Tibial artery (tissue), 4 donors: ENCODE measurements around the gene CENPQ.

ENCODE experiments used
- DNase-seq, 2 donors: peaks; one replicate each; pipeline ENCODE4 v3.0.0-alpha.2; 2019
- H3K27ac ChIP-seq, 2 donors: fragments of 200-600 bp; sonication (generic) in 1 of 2; 1 replicate in 1 of 2; 2 replicates in 1 of 2; pipeline ENCODE4 v1.5.1; 2018 to 2019; ENCODE audit warnings: mild to moderate bottlenecking in 1 of 2
- H3K27me3 ChIP-seq, 2 donors: fragments of 200-600 bp; sonication (generic) in 1 of 2; one replicate each; pipeline versions ENCODE4 v1.5.1 to v1.6.0; 2016 to 2019
- H3K36me3 ChIP-seq, 3 donors: fragments of 200-600 bp; sonication (generic) in 2 of 3; one replicate each; pipeline ENCODE4 v1.5.1; 2016 to 2019; ENCODE audit warnings: mild to moderate bottlenecking in 2 of 3
- H3K4me1 ChIP-seq, 4 donors: fragments of 200-600 bp; sonication (generic) in 2 of 4; 1 replicate in 3 of 4; 2 replicates in 1 of 4; pipeline ENCODE4 v1.5.1; 2016 to 2019
- H3K4me3 ChIP-seq, 2 donors: fragments of 200-600 bp; sonication (generic) in 1 of 2; 1 replicate in 1 of 2; 2 replicates in 1 of 2; pipeline ENCODE4 v1.5.1; 2018 to 2019; ENCODE audit warnings: mild to moderate bottlenecking in 2 of 2
- H3K9me3 ChIP-seq, 3 donors: fragments of 200-600 bp; sonication (generic) in 1 of 3; one replicate each; pipeline ENCODE4 v1.5.1; 2016 to 2019
- CTCF ChIP-seq, 2 experiments: fragments of 200-600 bp in 1 of 2; fragments of 450-650 bp in 1 of 2; IDR thresholded peaks; one replicate each; pipeline ENCODE4 v1.5.1; 2017 to 2019; ENCODE audit warnings: antibody characterized with exemption in 2 of 2, mild to moderate bottlenecking in 1 of 2, moderate library complexity in 1 of 2
- intact Hi-C: fragments of 100-400 bp; cut with DNase I; formaldehyde crosslinking; loops from one replicate; pipeline ENCODE4 v1.15.0; 2023; ENCODE audit warnings: low total_unique reads

Gene CENPQ

GRCh38 chr6:49490633-49491032, 27.5 kb downstream of the CENPQ start:
- no peaks in the 10 kb centered on the region for H3K4me1 ChIP-seq
- H3K36me3 ChIP-seq = peaks cover 13 to 42% (median 32%) of the 10 kb centered on the region in 3 donors
- intact Hi-C loops = no loop called here
- no peak for DNase-seq
- H3K4me3 ChIP-seq = no peak overlapping the region
- H3K27me3 ChIP-seq = no peaks in the 10 kb centered on the region
- H3K9me3 ChIP-seq = no peaks in the 10 kb centered on the region
- no peak overlapping the region for H3K27ac ChIP-seq
- no peak for TF ChIP-seq CTCF (IDR thresholded peaks at IDR 0.05)

GRCh38 chr6:49497304-49497703, 34.1 kb downstream of the CENPQ start:
- H3K27me3 ChIP-seq = no peaks in the 10 kb centered on the region
- intact Hi-C loops = no loop called here
- no peak overlapping the region for H3K27ac ChIP-seq
- DNase-seq = no peak
- no peak overlapping the region for H3K4me3 ChIP-seq
- H3K9me3 ChIP-seq = no peaks in the 10 kb centered on the region
- no peaks in the 10 kb centered on the region for H3K4me1 ChIP-seq
- TF ChIP-seq CTCF (IDR thresholded peaks at IDR 0.05) = no peak
- H3K36me3 ChIP-seq = peaks cover 0 to 17% (median 4%) of the 10 kb centered on the region in 3 donors

- no peak for TF ChIP-seq CTCF (IDR thresholded peaks at IDR 0.05)
- H3K9me3 ChIP-seq = no peaks in the 10 kb centered on the region
- intact Hi-C loops = no loop called here
These were observed 36.0 kb downstream of the CENPQ start for GRCh38 chr6:49499126-49499525.

GRCh38 chr6:49499623-49500022, 36.5 kb downstream of the CENPQ start, which contains the start of gene GLYATL3:
Gene GLYATL3 (plus strand): TSS chr6:49499923. CDS start chr6:49511991, 12,068 bp downstream.
- DNase-seq = no peak
- peaks cover 0 to 4% (median 0%) of the 10 kb centered on the region in 3 donors for H3K36me3 ChIP-seq
- H3K4me1 ChIP-seq = no peaks in the 10 kb centered on the region
- no peaks in the 10 kb centered on the region for H3K27me3 ChIP-seq
- H3K9me3 ChIP-seq = no peaks in the 10 kb centered on the region
- intact Hi-C loops = no loop called here
- H3K4me3 ChIP-seq = no peak within 1 kb of the TSS
- TF ChIP-seq CTCF (IDR thresholded peaks at IDR 0.05) = no peak
- no peak within 1 kb of the TSS for H3K27ac ChIP-seq

More at GRCh38 chr6:49499126-49499525, 36.0 kb downstream of the CENPQ start:
- Histone ChIP-seq H3K4me3 (no peak overlapping the region), H3K4me1 (no peaks in the 10 kb centered on the region), H3K27ac (no peak overlapping the region), H3K27me3 (no peaks in the 10 kb centered on the region), H3K36me3 (peaks cover 0 to 9% (median 0%) of the 10 kb centered on the region in 3 donors)
- DNase-seq = no peak

GRCh38 chr6:49504666-49505065, 41.5 kb downstream of the CENPQ start:
- no peak for DNase-seq
- Histone ChIP-seq H3K27me3 (no peaks in the 10 kb centered on the region), H3K27ac (no peak overlapping the region), H3K4me3 (no peak overlapping the region), H3K36me3 (no peaks in the 10 kb centered on the region), H3K9me3 (no peaks in the 10 kb centered on the region), H3K4me1 (no peaks in the 10 kb centered on the region)
- intact Hi-C loops = no loop called here
- TF ChIP-seq CTCF (IDR thresholded peaks at IDR 0.05) = no peak

GRCh38 chr6:49506569-49507111, 43.5 kb downstream of the CENPQ start:
- intact Hi-C loops = no loop called here
- Histone ChIP-seq H3K4me1 (no peaks in the 10 kb centered on the region), H3K36me3 (no peaks in the 10 kb centered on the region), H3K27me3 (no peaks in the 10 kb centered on the region), H3K9me3 (no peaks in the 10 kb centered on the region), H3K4me3 (no peak overlapping the region), H3K27ac (no peak overlapping the region)
- DNase-seq = no peak
- no peak for TF ChIP-seq CTCF (IDR thresholded peaks at IDR 0.05)
